Stimulated activated CD8-positive, alpha-beta memory T cell treated with anti-CD3 and anti-CD28 coated beads, Interleukin-4, amount 100 ng/mL, for 48 hours (primary cell): Measurements from ENCODE around the gene CHD8.

Experiments used
- DNase-seq: peaks from one replicate; pipeline ENCODE4 v3.0.0-alpha.2; 2020

CHD8 gene

GRCh38 chr14:21356511-21356910 lies 99.4 kb downstream of the CHD8 start:
- no peak for DNase-seq

DNA sequence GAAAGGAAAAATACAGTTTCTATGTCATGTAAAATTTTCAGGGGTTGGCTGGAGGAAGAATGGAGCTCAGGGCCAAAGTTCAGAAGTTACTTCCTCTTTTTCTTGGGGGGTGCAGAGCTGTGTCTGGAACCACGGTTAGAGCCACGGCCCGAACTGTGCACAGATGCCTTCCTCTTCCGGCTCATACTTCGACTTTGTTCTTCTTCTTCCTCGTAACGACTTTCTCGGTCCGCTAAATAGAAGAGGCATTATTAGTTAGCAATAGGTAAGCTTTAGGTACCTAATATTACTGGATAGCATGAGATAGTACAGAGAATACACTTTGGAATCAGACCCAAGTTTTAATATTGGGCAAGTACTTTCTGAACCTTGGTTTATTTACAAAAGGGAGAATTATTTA lies 103.3 kb downstream of the CHD8 start:
- DNase-seq, result no peak

- DNase-seq, result no peak
Observed at GRCh38 chr14:21350539-21350938, 105.4 kb downstream of the CHD8 start.

DNA sequence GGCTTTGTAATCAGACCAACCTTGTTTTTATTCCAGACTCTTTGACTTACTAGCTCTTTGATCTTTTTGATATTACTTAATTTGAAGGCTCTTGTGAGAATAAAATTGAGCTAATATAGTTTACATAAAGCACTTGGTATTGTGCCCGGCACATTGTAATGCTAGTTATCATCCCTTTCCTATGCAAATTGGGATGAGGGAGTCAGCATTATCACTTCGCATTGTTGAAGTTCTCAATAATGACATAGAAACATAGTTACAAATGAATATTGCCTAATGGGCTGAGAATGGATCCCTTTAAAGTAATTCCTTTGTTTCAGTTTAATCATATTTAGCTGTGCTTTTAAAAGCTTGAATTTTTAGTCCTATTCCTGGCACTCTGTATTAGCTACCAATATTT lies 108.7 kb downstream of the CHD8 start:
- no peak for DNase-seq

GRCh38 chr14:21346532-21347135 lies 109.3 kb downstream of the CHD8 start:
- no peak for DNase-seq

- no peak for DNase-seq
Observed at GRCh38 chr14:21343035-21343794, 112.7 kb downstream of the CHD8 start.
